Neural cell (in vitro differentiated cells): Measurements from ENCODE around the gene FER1L5. TPM values are rescaled to one million over a fixed set of nuclear protein-coding genes. Genes with fewer than 3 reads are reported as not detected.
"Not testable (repeated sequence)": the region's sequence is repeated elsewhere in the genome, so short reads cannot be mapped to it uniquely, and the experiment has no call there.

Source experiments
- H2AFZ ChIP-seq: fragments of 200-600, 300-800 bp; sonication (generic), shearing (Covaris generic); 2 replicates; pipeline ENCODE4 v1.6.0; 2014; ENCODE audit warnings: low read depth, mild to moderate bottlenecking, antibody characterized with exemption, low read length, moderate library complexity
- H3F3A ChIP-seq: fragments of 200-600 bp; shearing (Covaris generic); 2 replicates; pipeline ENCODE4 v1.6.1; 2016; ENCODE audit warnings: mild to moderate bottlenecking, moderate library complexity, mixed read lengths, antibody characterized with exemption, low read length; ENCODE audit not compliant: insufficient read depth, poor library complexity, severe bottlenecking
- H3K27ac ChIP-seq: fragments of 200-600, 300-800 bp; sonication (generic), shearing (Covaris generic); 2 replicates; pipeline ENCODE4 v1.5.1; 2014; ENCODE audit warnings: mild to moderate bottlenecking, low read length, moderate library complexity
- H3K27me3 ChIP-seq: fragments of 300-800, 200-600 bp; sonication (generic), shearing (Covaris generic); 2 replicates; pipeline ENCODE4 v1.6.0; 2014; ENCODE audit warnings: mild to moderate bottlenecking, low read depth, low read length, moderate library complexity; ENCODE audit not compliant: insufficient read depth
- H3K36me3 ChIP-seq: fragments of 300-800, 200-600 bp; sonication (generic), shearing (Covaris generic); 2 replicates; pipeline ENCODE4 v1.5.1; 2014; ENCODE audit warnings: mild to moderate bottlenecking, antibody characterized with exemption, low read length, moderate library complexity; ENCODE audit not compliant: insufficient read depth
- H3K4me2 ChIP-seq: fragments of 300-800, 200-600 bp; sonication (generic), shearing (Covaris generic); 2 replicates; pipeline ENCODE4 v1.6.0; 2014; ENCODE audit warnings: mild to moderate bottlenecking, low read length
- H3K4me3 ChIP-seq: fragments of 300-800, 200-600 bp; sonication (generic), shearing (Covaris generic); 2 replicates; pipeline ENCODE4 v1.5.1; 2014; ENCODE audit warnings: mild to moderate bottlenecking, low read length, moderate library complexity
- H3K79me2 ChIP-seq: fragments of 200-600 bp; shearing (Covaris generic); replicated peaks from 2 replicates; pipeline ENCODE4 v1.6.0; 2014; ENCODE audit warnings: mild to moderate bottlenecking, low read length, moderate library complexity; ENCODE audit not compliant: insufficient read depth
- H3K9ac ChIP-seq: fragments of 300-800, 200-600 bp; sonication (generic), shearing (Covaris generic); 2 replicates; pipeline ENCODE4 v1.6.1; 2016; ENCODE audit warnings: mild to moderate bottlenecking, low read length, mixed read lengths
- H3K9me2 ChIP-seq: fragments of 200-600 bp; shearing (Covaris generic); 2 replicates; pipeline ENCODE4 v1.6.1; 2016; ENCODE audit warnings: mild to moderate bottlenecking, low read length, mixed read lengths; ENCODE audit not compliant: insufficient read depth
- H3K9me3 ChIP-seq: fragments of 200-600, 300-800 bp; sonication (generic), shearing (Covaris generic); 2 replicates; pipeline ENCODE4 v1.6.1; 2016; ENCODE audit warnings: mild to moderate bottlenecking, mixed run types, low read length, moderate library complexity, mixed read lengths
- H4K20me1 ChIP-seq: fragments of 200-600 bp; shearing (Covaris generic); 2 replicates; pipeline ENCODE4 v1.6.1; 2016; ENCODE audit warnings: mild to moderate bottlenecking, mixed run types; ENCODE audit not compliant: insufficient read depth
- EP300 ChIP-seq: fragments of 450-650 bp; conservative IDR thresholded peaks from 2 replicates; pipeline ENCODE4 v1.6.1; 2014; ENCODE audit warnings: antibody characterized with exemption, mild to moderate bottlenecking, moderate library complexity; ENCODE audit not compliant: poor library complexity, severe bottlenecking
- EZH2 ChIP-seq: fragments of 200-600, 300-800 bp; shearing (Covaris generic), sonication (generic); IDR thresholded peaks from 2 replicates; pipeline ENCODE4 v1.6.1; 2014; ENCODE audit warnings: antibody characterized with exemption, low read length, borderline replicate concordance, mild to moderate bottlenecking; ENCODE audit not compliant: insufficient read depth, poor library complexity, severe bottlenecking
- MXI1 ChIP-seq: fragments of 450-650 bp; conservative IDR thresholded peaks from 2 replicates; pipeline ENCODE4 v1.6.1; 2014; ENCODE audit warnings: antibody characterized with exemption, mild to moderate bottlenecking; ENCODE audit not compliant: poor library complexity, severe bottlenecking
- POLR2AphosphoS5 ChIP-seq: IDR thresholded peaks from 2 replicates; pipeline ENCODE4 v1.6.1; 2012
- RAD21 ChIP-seq: fragments of 450-650 bp; conservative IDR thresholded peaks from 2 replicates; pipeline ENCODE4 v1.6.1; 2014; ENCODE audit warnings: antibody characterized with exemption, mild to moderate bottlenecking, moderate library complexity
- REST ChIP-seq: IDR thresholded peaks from 2 replicates; pipeline ENCODE4 v1.6.1; 2012; ENCODE audit warnings: borderline replicate concordance
- SMC3 ChIP-seq: fragments of 450-650 bp; conservative IDR thresholded peaks from 2 replicates; pipeline ENCODE4 v1.6.1; 2014; ENCODE audit warnings: antibody characterized with exemption, mild to moderate bottlenecking, moderate library complexity; ENCODE audit not compliant: poor library complexity
- TAF1 ChIP-seq: IDR thresholded peaks from 2 replicates; pipeline ENCODE4 v1.6.1; 2012; ENCODE audit warnings: low read depth
- polyA plus RNA-seq: library from polyadenylated mRNA; depleted of rRNA; stranded (reverse); fragments of >200 nt; gene quantifications from 2 replicates; pipeline ENCODE4 v1.2.3, GENCODE V29; 2014
- TF ChIP-seq, protein P1 (sequence below): fragments of 450-650 bp; IDR thresholded peaks from 2 replicates; pipeline ENCODE4 v1.5.1; 2014; ENCODE audit warnings: antibody characterized with exemption, mild to moderate bottlenecking, moderate library complexity; ENCODE audit not compliant: poor library complexity, severe bottlenecking

FER1L5 gene
- polyA plus RNA-seq, 1 donor from 2014 or later, result 0.28 TPM

- H3K36me3 ChIP-seq, result no peaks in the 10 kb centered on the region
- no peaks in the 10 kb centered on the region for H3K27me3 ChIP-seq
- H3F3A ChIP-seq, result no peaks in the 10 kb centered on the region
- H3K4me2 ChIP-seq, result no peak overlapping the region
- TF ChIP-seq EZH2 (no peak), TAF1 (no peak), EP300 (no peak), RAD21 (no peak), SMC3 (no peak), POLR2AphosphoS5 (no peak), MXI1 (no peak), REST (no peak)
- TF ChIP-seq, protein P1, sequence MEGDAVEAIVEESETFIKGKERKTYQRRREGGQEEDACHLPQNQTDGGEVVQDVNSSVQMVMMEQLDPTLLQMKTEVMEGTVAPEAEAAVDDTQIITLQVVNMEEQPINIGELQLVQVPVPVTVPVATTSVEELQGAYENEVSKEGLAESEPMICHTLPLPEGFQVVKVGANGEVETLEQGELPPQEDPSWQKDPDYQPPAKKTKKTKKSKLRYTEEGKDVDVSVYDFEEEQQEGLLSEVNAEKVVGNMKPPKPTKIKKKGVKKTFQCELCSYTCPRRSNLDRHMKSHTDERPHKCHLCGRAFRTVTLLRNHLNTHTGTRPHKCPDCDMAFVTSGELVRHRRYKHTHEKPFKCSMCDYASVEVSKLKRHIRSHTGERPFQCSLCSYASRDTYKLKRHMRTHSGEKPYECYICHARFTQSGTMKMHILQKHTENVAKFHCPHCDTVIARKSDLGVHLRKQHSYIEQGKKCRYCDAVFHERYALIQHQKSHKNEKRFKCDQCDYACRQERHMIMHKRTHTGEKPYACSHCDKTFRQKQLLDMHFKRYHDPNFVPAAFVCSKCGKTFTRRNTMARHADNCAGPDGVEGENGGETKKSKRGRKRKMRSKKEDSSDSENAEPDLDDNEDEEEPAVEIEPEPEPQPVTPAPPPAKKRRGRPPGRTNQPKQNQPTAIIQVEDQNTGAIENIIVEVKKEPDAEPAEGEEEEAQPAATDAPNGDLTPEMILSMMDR, result no peak
- H3K9ac ChIP-seq, result no peak overlapping the region
- no peaks in the 10 kb centered on the region for H3K9me3 ChIP-seq
- H2AFZ ChIP-seq, result no peak overlapping the region
- no peak overlapping the region for H3K27ac ChIP-seq
- no peak overlapping the region for H3K4me3 ChIP-seq
- H3K9me2 ChIP-seq, result no peaks in the 10 kb centered on the region
- no peaks in the 10 kb centered on the region for H3K79me2 ChIP-seq
- H4K20me1 ChIP-seq, result no peaks in the 10 kb centered on the region
These were observed 21.9 kb downstream of the FER1L5 start for GRCh38 chr2:96664366-96664925.

DNA sequence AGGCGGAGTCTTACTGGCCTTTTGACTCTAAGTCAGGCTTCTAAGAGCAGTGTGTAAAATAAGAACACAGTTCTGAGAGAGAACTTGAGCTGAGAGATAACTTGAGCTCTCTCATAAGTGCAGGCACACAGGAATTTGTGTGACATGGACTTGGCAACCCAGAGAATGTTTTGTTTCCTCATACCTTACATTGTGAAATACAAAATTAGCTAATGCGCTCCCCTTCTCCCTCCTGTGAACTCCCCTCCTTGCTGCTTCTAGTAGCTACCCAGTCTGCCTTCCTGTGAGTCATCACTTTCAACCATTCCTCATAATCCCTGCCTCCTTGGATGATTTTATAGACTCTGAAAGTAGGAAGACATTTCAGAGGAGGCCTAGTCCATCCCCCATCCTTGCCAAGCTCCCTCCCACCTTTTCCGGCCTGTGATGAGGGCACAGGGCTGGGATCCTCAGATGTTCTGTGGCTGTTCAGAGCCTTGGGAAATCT, 22.6 kb downstream of the FER1L5 start:
- TF ChIP-seq EP300, result no peak
- Histone ChIP-seq H3K9ac (no peak overlapping the region), H2AFZ (no peak overlapping the region), H3K4me3 (no peak overlapping the region), H3K36me3 (no peaks in the 10 kb centered on the region), H3K27ac (no peak overlapping the region), H3K27me3 (no peaks in the 10 kb centered on the region), H3K79me2 (no peaks in the 10 kb centered on the region), H3K9me2 (no peaks in the 10 kb centered on the region), H3K4me2 (no peak overlapping the region), H3F3A (no peaks in the 10 kb centered on the region), H3K9me3 (no peaks in the 10 kb centered on the region), H4K20me1 (no peaks in the 10 kb centered on the region)

DNA sequence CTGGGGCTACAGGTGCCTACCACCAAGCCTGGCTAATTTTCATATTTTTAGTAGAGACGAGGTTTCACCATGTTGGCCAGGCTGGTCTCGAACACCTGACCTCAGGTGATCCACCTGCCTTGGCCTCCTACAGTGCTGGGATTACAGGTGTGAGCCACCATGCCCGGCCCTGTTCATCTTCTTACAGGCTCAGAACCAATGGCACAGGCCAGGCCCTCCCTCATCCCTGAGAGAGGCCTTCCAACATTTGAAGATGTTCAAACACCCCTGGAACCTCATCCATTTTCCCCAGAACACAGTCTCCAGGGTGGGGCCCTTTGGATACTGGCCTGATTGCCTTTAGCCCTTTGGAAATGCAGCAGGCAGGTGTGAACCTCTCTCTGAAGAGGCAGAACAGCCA, 23.2 kb downstream of the FER1L5 start:
- H3F3A ChIP-seq, H3K27me3 ChIP-seq, H3K9me2 ChIP-seq, H3K9me3 ChIP-seq, H3K36me3 ChIP-seq, H4K20me1 ChIP-seq, H3K4me2 ChIP-seq, H3K4me3 ChIP-seq, H3K9ac ChIP-seq, H3K27ac ChIP-seq, H2AFZ ChIP-seq, H3K79me2 ChIP-seq: not testable (repeated sequence)
